Measurements from ENCODE around the gene RFPL2.
"Not testable (repeated sequence)": the region's sequence is repeated elsewhere in the genome, so short reads cannot be mapped to it uniquely, and the experiment has no call there.

RFPL2 gene

DNA sequence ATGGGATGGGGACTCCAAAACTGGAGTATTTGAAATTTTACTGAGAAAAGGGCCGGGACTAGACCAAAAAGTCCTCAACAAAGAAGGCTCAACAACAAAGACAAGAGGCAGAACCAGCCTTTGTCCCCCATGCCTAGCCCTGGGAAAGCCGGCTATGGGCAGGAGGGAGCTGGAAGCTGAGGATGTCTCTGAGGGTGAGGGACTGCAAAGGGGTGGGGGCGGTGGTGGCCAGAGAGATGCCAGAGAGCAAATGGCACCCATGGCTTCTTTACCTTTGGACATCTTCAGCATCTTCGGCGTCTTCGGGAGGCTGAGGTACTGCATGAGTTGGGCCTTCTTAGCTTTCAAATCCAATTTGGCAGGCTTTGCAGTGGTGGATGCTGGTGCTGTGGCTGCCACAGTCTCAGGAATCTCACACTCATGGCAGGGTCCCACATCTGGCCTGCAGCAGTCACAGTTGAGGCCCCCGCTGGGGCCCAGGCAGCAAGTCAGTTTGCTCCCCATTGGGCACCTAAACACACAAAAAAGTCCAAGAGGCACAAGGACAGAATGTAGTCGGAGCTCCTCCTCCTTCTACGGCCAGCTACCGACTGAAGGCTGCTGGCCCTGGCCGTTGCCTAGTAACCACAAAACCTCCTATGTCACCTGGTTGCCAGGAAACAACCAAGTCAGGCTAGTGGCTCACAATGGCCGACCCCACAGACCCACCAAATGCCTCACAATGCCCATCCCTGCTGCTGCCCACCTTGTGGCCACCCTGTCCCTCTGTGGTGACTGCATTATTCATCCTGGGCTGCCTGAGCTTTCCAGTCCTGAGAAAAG, 46.0 kb downstream of the RFPL2 start, which contains the start of gene C22orf42:
Gene C22orf42, minus strand, starts transcription at position 592 of the 822 bp plus-strand sequence. Its CDS starts 88 bp downstream, at position 504.
- Histone ChIP-seq H3K4me2 (no peak within 1 kb of the TSS), H3K27me3 (no peaks in the 10 kb centered on the region), H4K20me1 (no peaks in the 10 kb centered on the region), H3K9me3 (replicated peaks in 1 of 11) (no peaks in the 10 kb centered on the region), H3K27ac (no peak within 1 kb of the TSS), H3K36me3 (no peaks in the 10 kb centered on the region), H3K9ac (no peak within 1 kb of the TSS), H3K4me3 (no peak within 1 kb of the TSS), H3K4me1 (peaks cover 0 to 13% (median under 1%) of the 10 kb centered on the region in 10 experiments; a peak in 9 of 20 replicates)
- no peak for TF ChIP-seq Cebpa-rat (IDR thresholded peaks at IDR 0.05)

DNA sequence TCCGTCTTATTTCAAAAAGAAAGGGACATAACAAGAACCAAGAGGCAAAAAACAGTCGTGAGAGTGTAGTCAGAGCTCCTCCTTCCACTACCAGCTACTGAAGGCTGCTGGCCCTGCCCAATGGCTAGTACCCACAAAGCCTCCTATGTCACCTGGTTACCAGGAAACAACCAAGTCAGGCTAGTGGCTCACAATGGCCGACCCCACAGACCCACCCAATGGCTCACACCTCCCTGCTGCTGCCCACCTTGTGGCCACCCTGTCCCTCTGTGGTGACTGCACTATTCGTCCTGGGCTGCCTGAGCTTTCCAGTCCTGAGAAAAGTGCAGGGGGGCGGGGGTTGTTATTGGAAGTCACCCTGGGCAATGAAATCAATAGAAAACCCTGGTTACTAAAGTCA, 47.2 kb downstream of the RFPL2 start:
- not testable (repeated sequence) for H4K20me1 ChIP-seq; H3K4me3 ChIP-seq; H3K27ac ChIP-seq; H3K9me3 ChIP-seq (replicated peaks in 1 of 11); H3K27me3 ChIP-seq; H3K4me2 ChIP-seq; H3K36me3 ChIP-seq; H3K9ac ChIP-seq
- peaks cover 0 to 16% (median 0%) of the 10 kb centered on the region in 10 experiments; a peak in 7 of 20 replicates for H3K4me1 ChIP-seq

DNA sequence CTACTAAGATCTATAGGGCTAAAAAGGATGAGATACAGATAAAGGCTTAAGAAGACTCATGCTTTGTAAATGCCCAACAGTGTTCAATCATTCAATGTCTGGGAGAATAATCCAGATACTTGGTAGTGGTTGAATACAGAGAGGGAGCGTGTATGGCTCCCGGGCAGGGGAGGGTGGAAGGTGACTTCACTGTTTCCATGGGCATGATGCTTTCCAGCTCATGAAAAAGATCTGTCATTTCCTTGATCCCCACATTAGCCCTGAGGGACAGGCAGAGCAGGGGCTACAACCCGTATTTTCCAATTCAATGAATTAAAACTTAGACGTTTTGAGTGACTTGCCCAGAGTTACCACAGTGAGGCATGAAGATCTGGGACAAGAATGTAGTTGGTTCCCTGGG, 50.1 kb downstream of the RFPL2 start:
- H3K36me3 ChIP-seq; H3K27ac ChIP-seq; H3K27me3 ChIP-seq; H3K9me3 ChIP-seq (replicated peaks in 1 of 11); H3K4me3 ChIP-seq; H3K9ac ChIP-seq; H4K20me1 ChIP-seq; H3K4me2 ChIP-seq: not testable (repeated sequence)
- H3K4me1 ChIP-seq, result peaks cover 0 to 33% (median 21%) of the 10 kb centered on the region in 10 experiments; a peak in 13 of 20 replicates

DNA sequence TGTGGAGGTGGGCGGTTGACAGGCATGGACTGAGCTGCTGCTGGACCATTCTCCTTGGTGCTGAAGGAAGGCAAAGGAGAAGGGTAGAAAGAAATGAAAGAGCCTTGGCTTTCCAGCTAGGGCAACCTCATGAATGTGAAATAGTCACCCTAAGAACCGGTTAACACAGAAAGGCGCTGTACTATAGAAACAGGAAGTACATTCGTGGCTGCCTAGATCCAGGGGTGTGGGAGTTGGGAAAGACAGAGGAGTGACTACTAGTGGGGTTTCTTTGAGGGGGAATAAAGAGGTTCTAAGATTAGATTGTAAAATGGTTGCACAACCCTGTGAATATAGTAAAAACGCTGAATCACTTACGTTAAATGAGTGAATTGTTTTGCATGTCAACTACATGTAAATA, 53.2 kb downstream of the RFPL2 start:
- H3K36me3 ChIP-seq, H4K20me1 ChIP-seq, H3K27me3 ChIP-seq, H3K4me3 ChIP-seq: not testable (repeated sequence)
- H3K9ac ChIP-seq, result peak overlapping the region in 2 of 11 experiments; percentile 46 to 62; a peak in 4 of 22 replicates
- H3K4me2 ChIP-seq, result peak overlapping the region in 7 of 11 experiments; percentile 38 to 81 (median 72); a peak in 13 of 22 replicates
- peaks cover 9 to 25% (median 10%) of the 10 kb centered on the region in 11 experiments for H3K9me3 ChIP-seq (replicated peaks in 1 of 11)
- TF ChIP-seq Cebpa-rat (IDR thresholded peaks at IDR 0.05), result peak in 2 of 11 experiments; percentile 31 to 42; a peak in 2 of 22 replicates
- H3K4me1 ChIP-seq, result peaks cover 0 to 47% (median 21%) of the 10 kb centered on the region in 10 experiments; a peak in 13 of 20 replicates
- peak overlapping the region in 6 of 11 experiments; percentile 13 to 77 (median 65); a peak in 13 of 22 replicates for H3K27ac ChIP-seq

DNA sequence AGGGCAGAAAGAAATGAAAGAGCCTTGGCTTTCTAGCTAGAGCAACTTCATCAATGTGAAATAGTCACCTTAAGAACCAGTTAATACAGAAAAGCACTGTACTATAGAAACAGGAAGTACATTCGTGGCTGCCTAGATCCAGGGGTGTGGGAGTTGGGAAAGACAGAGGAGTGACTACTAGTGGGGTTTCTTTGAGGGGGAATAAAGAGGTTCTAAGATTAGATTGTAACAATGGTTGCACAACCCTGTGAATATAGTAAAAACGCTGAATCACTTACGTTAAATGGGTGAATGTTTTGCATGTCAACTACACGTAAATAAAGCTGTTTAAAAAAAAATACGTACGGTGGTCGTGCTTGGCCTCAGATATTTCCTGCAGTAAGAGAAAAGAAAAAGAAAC, 54.2 kb downstream of the RFPL2 start:
- not testable (repeated sequence) for H3K36me3 ChIP-seq, H3K27me3 ChIP-seq, H4K20me1 ChIP-seq
- Histone ChIP-seq H3K9ac (peak overlapping the region in 3 of 11 experiments; percentile 1 to 62 (median 54); a peak in 6 of 22 replicates), H3K4me1 (peaks cover 0 to 47% (median 21%) of the 10 kb centered on the region in 10 experiments; a peak in 13 of 20 replicates), H3K4me3 (peak overlapping the region in 3 of 10 experiments; percentile 31 to 50 (median 37); a peak in 2 of 20 replicates), H3K4me2 (peak overlapping the region in 7 of 11 experiments; percentile 50 to 82 (median 73); a peak in 14 of 22 replicates), H3K27ac (peak overlapping the region in 7 of 11 experiments; percentile 28 to 77 (median 63); a peak in 12 of 22 replicates), H3K9me3 (replicated peaks in 1 of 11) (peaks cover 9 to 26% (median 10%) of the 10 kb centered on the region in 11 experiments)
- TF ChIP-seq Cebpa-rat (IDR thresholded peaks at IDR 0.05), result peak in 3 of 11 experiments; percentile 15 to 37 (median 17); a peak in 1 of 22 replicates

DNA sequence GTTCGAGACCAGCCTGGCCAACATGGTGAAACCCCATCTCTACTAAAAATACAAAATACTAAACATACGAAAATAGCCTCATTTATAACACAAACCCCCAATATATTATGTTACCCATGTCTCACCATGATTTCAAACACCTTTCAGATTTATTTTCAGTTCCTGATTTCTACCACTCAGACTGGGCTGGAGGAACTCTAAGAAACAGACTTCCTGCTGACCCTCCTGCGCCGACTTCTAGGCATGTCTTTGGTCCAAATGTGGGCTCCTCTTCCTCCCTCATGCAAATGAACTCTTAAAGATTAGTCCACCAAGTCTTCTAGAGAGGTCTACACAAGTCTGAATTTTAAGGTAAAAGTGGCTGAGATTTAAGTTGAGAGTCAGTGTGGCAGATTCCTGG, 56.5 kb downstream of the RFPL2 start:
- Histone ChIP-seq H3K4me1 (peaks cover 7 to 67% (median 39%) of the 10 kb centered on the region in 10 experiments; a peak in 18 of 20 replicates), H3K27ac (peak overlapping the region in 3 of 11 experiments; percentile 13 to 28 (median 15); a peak in 3 of 22 replicates), H3K4me2 (peak overlapping the region in 5 of 11 experiments; percentile 17 to 81 (median 44); a peak in 5 of 22 replicates), H3K9me3 (replicated peaks in 1 of 11) (peaks cover 9 to 30% (median 10%) of the 10 kb centered on the region in 11 experiments), H3K4me3 (0 out of 20 replicates have a peak overlapping the region, but pooled peaks of 1 of the 10 experiments have one; percentile 33)
- H4K20me1 ChIP-seq, H3K27me3 ChIP-seq, H3K36me3 ChIP-seq, H3K9ac ChIP-seq: not testable (repeated sequence)

DNA sequence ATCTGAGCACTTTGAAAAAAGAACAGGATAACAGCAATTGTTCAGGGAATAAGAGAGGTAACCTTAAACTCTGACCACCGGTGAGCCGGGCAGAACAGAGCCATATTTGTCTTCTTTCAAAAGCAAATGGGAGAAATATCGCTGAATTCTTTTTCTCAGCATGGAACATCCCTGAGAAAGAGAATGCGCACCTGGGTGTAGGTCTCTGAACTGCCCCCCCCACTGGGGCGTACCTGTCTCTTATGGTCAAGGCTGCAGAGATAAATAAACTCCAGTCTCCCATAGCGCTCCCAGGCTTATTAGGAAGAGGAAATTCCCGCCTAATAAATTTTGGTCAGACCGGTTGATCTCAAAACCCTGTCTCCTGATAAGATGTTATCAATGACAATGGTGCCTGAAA, 57.7 kb downstream of the RFPL2 start:
- not testable (repeated sequence) for H4K20me1 ChIP-seq, H3K27me3 ChIP-seq, H3K9ac ChIP-seq, H3K4me3 ChIP-seq, H3K27ac ChIP-seq, H3K4me2 ChIP-seq, H3K36me3 ChIP-seq
- peaks cover 9 to 31% (median 10%) of the 10 kb centered on the region in 11 experiments for H3K9me3 ChIP-seq (replicated peaks in 1 of 11)
- H3K4me1 ChIP-seq, result peaks cover 9 to 70% (median 52%) of the 10 kb centered on the region in 10 experiments; a peak in 18 of 20 replicates

- H3K27ac ChIP-seq, result peak overlapping the region; percentile 28 to 94 (median 87); a peak in 21 of 22 replicates
- H3K4me1 ChIP-seq, result peaks cover 9 to 60% (median 39%) of the 10 kb centered on the region in 10 experiments; a peak in 18 of 20 replicates
- TF ChIP-seq Cebpa-rat (IDR thresholded peaks at IDR 0.05), result peak; percentile 65 to 98 (median 87); a peak in 21 of 22 replicates
- H3K4me3 ChIP-seq, result peak overlapping the region in 1 of 10 experiments; percentile 28; a peak in 2 of 20 replicates
- no peaks in the 10 kb centered on the region for H3K27me3 ChIP-seq
- no peaks in the 10 kb centered on the region for H4K20me1 ChIP-seq
- H3K9ac ChIP-seq, result peak overlapping the region in 8 of 11 experiments; percentile 58 to 76 (median 68); a peak in 14 of 22 replicates
- H3K36me3 ChIP-seq, result 0 out of 22 replicates have a peak, but pooled peaks cover 0 to 4% (median 0%) of the 10 kb centered on the region in 11 experiments
- H3K4me2 ChIP-seq, result peak overlapping the region; percentile 17 to 90 (median 80); a peak in 21 of 22 replicates
- H3K9me3 ChIP-seq (replicated peaks in 1 of 11), result peaks cover 9 to 31% (median 10%) of the 10 kb centered on the region in 11 experiments
Measured at GRCh38 chr22:32144496-32145274, 60.2 kb downstream of the RFPL2 start.

Measured in BLaER1 treated with 17β-estradiol and CSF1 and Interleukin-3, amounts not matched to agents 10 nM and 100 nM (cell line).